Breast epithelium (tissue), 4 donors: Measurements from ENCODE around the gene FITM2. TPM values are rescaled to one million over a fixed set of nuclear protein-coding genes. Genes with fewer than 3 reads are reported as not detected.

Experiments
- DNase-seq, 2 donors: peaks; one replicate each; pipeline ENCODE4 v3.0.0-alpha.2; 2019; ENCODE audit warnings: low spot score in 2 of 2
- H3K27ac ChIP-seq, 2 donors: fragments of 200-600 bp; sonication (generic) in 1 of 2; one replicate each; pipeline ENCODE4 v1.5.1; 2016 to 2019; ENCODE audit warnings: mild to moderate bottlenecking in 1 of 2
- H3K27me3 ChIP-seq, 2 donors: fragments of 200-600 bp; sonication (generic) in 1 of 2; one replicate each; pipeline versions ENCODE4 v1.5.1 to v1.6.0; 2017 to 2019; ENCODE audit warnings: control low read depth in 1 of 2, mild to moderate bottlenecking in 1 of 2
- H3K36me3 ChIP-seq: fragments of 200-600 bp; one replicate; pipeline ENCODE4 v1.5.1; 2019
- H3K4me1 ChIP-seq, 2 donors: fragments of 200-600 bp; sonication (generic); one replicate each; pipeline ENCODE4 v1.5.1; 2016 to 2019; ENCODE audit warnings: control low read depth in 1 of 2
- H3K4me3 ChIP-seq, 3 donors: fragments of 200-600 bp; sonication (generic); 1 replicate in 2 of 3; 2 replicates in 1 of 3; pipeline ENCODE4 v1.5.1; 2016 to 2019; ENCODE audit warnings: mild to moderate bottlenecking in 3 of 3, moderate library complexity in 2 of 3
- H3K9me3 ChIP-seq, 2 donors: fragments of 200-600 bp; sonication (generic) in 1 of 2; one replicate each; pipeline ENCODE4 v1.5.1; 2016 to 2019; ENCODE audit warnings: control low read depth in 1 of 2
- CTCF ChIP-seq, 3 donors: fragments of 450-650 bp; IDR thresholded peaks; one replicate each; pipeline ENCODE4 v1.5.1; 2016 to 2017; ENCODE audit warnings: antibody characterized with exemption in 3 of 3, mild to moderate bottlenecking in 3 of 3, moderate library complexity in 3 of 3
- POLR2A ChIP-seq: fragments of 450-650 bp; IDR thresholded peaks from one replicate; pipeline ENCODE4 v1.6.1; 2016; ENCODE audit warnings: antibody characterized with exemption, mild to moderate bottlenecking, moderate library complexity
- POLR2AphosphoS5 ChIP-seq, 3 donors: sonication (generic); formaldehyde crosslinking; IDR thresholded peaks; one replicate each; pipeline ENCODE4 v1.6.1; 2017; ENCODE audit warnings: antibody characterized with exemption in 3 of 3
- intact Hi-C: fragments of 100-400 bp; cut with DNase I; formaldehyde crosslinking; loops from one replicate; pipeline ENCODE4 v1.15.1; 2023; ENCODE audit warnings: low total_unique reads
- total RNA-seq, 3 donors: library from RNA; depleted of rRNA; stranded (reverse); fragments of >200 nt; gene quantifications; one replicate each; pipeline ENCODE4 v1.1.0, GENCODE V29; 2016

Gene FITM2
- total RNA-seq, 3 donors from 2014 or later, result 8.8 to 17.0 (median 9.2) TPM

DNA sequence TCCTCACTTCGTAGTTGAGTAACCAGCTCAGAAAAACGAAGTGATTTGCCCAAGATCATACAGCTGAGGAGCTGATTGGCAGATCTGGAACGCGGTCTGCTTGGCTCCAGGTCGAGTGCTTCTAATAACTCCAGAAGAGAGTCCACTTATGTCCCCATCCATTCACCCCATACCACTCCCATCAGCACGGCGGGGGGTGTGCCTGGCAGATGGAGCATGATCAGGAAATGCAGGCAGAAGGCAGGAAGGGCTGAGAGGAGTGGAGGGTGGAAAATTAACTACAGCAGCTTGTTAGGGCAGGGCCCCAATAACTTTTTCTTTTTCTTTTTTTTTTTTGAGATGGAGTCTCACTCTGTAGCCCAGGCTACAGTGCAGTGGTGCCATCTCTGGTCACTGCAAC is 15.0 kb downstream of the FITM2 start:
- Histone ChIP-seq H3K4me1 (no peaks in the 10 kb centered on the region), H3K36me3 (no peaks in the 10 kb centered on the region), H3K9me3 (no peaks in the 10 kb centered on the region), H3K27me3 (no peaks in the 10 kb centered on the region), H3K27ac (no peak overlapping the region), H3K4me3 (no peak overlapping the region)
- no peak for DNase-seq
- intact Hi-C loops, result no loop called here
- TF ChIP-seq CTCF (IDR thresholded peaks at IDR 0.05), result no peak
- TF ChIP-seq POLR2AphosphoS5 (IDR thresholded peaks at IDR 0.05), result no peak
- no peak for TF ChIP-seq POLR2A

DNA sequence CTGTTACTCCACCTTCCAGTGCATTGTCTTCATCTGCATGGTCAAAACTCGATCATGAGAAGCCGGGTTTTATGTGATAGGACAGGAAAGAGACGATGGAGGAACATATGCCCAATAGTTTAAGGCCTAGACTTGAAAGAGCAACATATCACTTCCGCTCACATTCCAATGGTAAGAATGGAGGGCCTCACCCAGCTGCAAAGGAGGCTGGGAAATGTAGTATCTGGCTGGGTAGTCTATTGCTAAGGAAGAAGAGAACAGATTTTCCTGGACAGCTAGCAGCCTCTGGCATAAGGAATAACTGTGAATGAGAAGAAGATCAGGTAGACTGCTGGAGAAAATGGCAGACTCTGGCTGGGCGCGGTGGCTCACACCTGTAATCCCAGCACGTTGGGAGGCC is 19.2 kb downstream of the FITM2 start:
- DNase-seq, result no peak
- peaks cover 0 to 6% of the 10 kb centered on the region in 2 donors for H3K9me3 ChIP-seq
- TF ChIP-seq CTCF (IDR thresholded peaks at IDR 0.05), result no peak
- no peak for TF ChIP-seq POLR2AphosphoS5 (IDR thresholded peaks at IDR 0.05)
- no peak for TF ChIP-seq POLR2A
- no peak overlapping the region for H3K27ac ChIP-seq
- no peak overlapping the region for H3K4me3 ChIP-seq
- no peaks in the 10 kb centered on the region for H3K36me3 ChIP-seq
- no peaks in the 10 kb centered on the region for H3K4me1 ChIP-seq
- no peaks in the 10 kb centered on the region for H3K27me3 ChIP-seq
- intact Hi-C loops, result no loop called here

- TF ChIP-seq CTCF (IDR thresholded peaks at IDR 0.05), result no peak
- TF ChIP-seq POLR2AphosphoS5 (IDR thresholded peaks at IDR 0.05), result no peak
- TF ChIP-seq POLR2A, result no peak
- intact Hi-C loops, result loop anchor here (10.0 kb wide), 1 partner anchor 1073 kb away; no protein-coding TSS in a partner anchor
- DNase-seq, result no peak
Observed at GRCh38 chr20:44288252-44288651, 22.8 kb downstream of the FITM2 start.

DNA sequence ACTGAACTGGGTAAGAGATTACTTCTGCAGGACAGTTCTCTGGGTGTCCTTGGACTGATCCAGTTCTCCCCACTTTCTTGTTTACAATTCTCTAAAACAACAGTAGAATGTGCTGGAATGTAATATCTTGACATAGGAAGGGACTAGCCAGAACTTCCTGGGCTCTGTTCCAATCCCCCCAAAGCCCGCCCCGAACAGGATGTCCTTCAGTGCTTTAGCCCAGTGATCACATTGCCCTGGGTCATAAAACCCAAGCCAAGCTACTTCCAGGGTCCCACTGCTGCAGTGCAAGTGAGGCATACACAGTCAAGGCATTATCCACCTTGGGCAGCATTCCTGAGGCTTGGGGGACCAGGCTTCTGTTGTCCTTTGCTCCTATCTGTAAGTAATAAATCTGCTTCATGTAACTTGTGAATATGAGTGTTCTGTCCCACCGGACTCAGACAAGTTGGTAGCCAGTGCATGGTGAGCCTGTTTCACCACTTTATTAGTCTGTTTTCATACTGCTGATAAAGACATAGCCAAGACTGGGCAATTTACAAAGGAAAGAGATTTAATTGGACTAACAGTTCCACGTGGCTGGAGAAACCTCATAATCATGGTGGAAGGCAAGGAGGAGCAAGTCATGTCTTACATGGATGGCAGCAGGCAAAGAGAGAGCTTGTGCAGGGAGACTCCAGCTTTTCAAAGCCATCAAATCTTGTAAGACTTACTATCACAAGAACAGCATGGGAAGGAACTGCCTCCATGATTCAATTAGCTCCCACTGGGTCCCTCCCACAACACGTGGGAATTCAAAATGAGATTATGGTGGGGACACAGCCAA is 23.5 kb downstream of the FITM2 start:
- H3K27ac ChIP-seq, result no peak overlapping the region
- H3K9me3 ChIP-seq, result peaks cover 0 to 6% of the 10 kb centered on the region in 2 donors
- TF ChIP-seq CTCF (IDR thresholded peaks at IDR 0.05), result no peak
- no peak for TF ChIP-seq POLR2A
- no peak for TF ChIP-seq POLR2AphosphoS5 (IDR thresholded peaks at IDR 0.05)
- intact Hi-C loops, result loop anchor here (10.0 kb wide), 1 partner anchor 1073 kb away; no protein-coding TSS in a partner anchor
- H3K4me3 ChIP-seq, result no peak overlapping the region
- no peaks in the 10 kb centered on the region for H3K4me1 ChIP-seq
- H3K36me3 ChIP-seq, result no peaks in the 10 kb centered on the region
- H3K27me3 ChIP-seq, result no peaks in the 10 kb centered on the region
- DNase-seq, result no peak

More at GRCh38 chr20:44288252-44288651, 22.8 kb downstream of the FITM2 start:
- no peak overlapping the region for H3K4me3 ChIP-seq
- no peak overlapping the region for H3K27ac ChIP-seq
- H3K4me1 ChIP-seq, result no peaks in the 10 kb centered on the region
- H3K9me3 ChIP-seq, result peaks cover 0 to 6% of the 10 kb centered on the region in 2 donors
- no peaks in the 10 kb centered on the region for H3K27me3 ChIP-seq
- H3K36me3 ChIP-seq, result no peaks in the 10 kb centered on the region

DNA sequence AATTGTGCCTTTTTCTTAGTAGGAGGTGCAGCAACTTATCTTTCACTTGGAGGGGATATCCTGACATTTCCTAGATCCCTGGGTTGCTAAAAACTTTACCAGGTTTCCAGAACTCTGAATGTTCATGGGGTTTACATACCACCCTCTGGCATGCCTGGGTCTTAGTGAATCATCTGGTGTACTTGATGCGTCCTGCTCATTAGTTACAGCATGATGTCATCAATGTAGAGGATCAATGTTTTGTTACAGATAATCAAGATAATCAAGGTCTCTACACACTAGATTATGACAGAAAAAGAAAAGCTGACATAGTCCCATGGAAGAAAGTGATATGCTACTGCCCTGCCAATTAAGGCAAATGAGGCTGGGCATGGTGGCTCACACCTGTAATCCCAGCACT is 27.0 kb downstream of the FITM2 start:
- no peak for DNase-seq
- H3K4me3 ChIP-seq, result no peak overlapping the region
- TF ChIP-seq CTCF (IDR thresholded peaks at IDR 0.05), result no peak
- no peak for TF ChIP-seq POLR2A
- TF ChIP-seq POLR2AphosphoS5 (IDR thresholded peaks at IDR 0.05), result no peak
- H3K9me3 ChIP-seq, result peaks cover 0 to 6% of the 10 kb centered on the region in 2 donors
- no peaks in the 10 kb centered on the region for H3K4me1 ChIP-seq
- no peak overlapping the region for H3K27ac ChIP-seq
- intact Hi-C loops, result loop anchor here (10.0 kb wide), 1 partner anchor 1069 kb away; no protein-coding TSS in a partner anchor
- H3K36me3 ChIP-seq, result no peaks in the 10 kb centered on the region
- no peaks in the 10 kb centered on the region for H3K27me3 ChIP-seq
